ENCODE data around the gene H2AZ1. TPM values are rescaled to one million over a fixed set of nuclear protein-coding genes. Genes with fewer than 3 reads are reported as not detected.
A peak's percentile ranks its signal among the peaks of the same experiment; 100 is the strongest.

The H2AZ1 gene
- total RNA-seq, 2 experiments from 2014 or later = 426 to 554 TPM

DNA sequence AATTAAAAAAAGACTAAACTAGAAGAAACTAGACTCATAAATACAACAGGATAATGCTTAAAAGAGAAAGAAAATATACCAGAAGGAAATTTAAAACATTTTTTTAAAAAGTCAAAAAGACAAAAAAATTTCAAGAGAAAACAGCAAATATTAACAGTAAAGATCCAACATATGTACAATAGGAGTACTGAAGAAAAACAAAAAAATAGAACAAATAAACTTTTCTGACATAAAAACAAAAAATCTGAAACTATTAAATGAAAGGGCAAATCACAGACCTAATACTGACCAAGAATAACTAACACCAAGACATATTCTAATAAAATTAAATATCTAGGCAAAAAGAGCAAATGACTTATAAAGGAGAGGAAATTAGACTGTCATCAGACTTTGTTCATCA is 15.2 kb downstream of the H2AZ1 start:
- no peak overlapping the region for H3K27ac Mint-ChIP-seq
- POLR2A ChIA-PET = no interaction called here

DNA sequence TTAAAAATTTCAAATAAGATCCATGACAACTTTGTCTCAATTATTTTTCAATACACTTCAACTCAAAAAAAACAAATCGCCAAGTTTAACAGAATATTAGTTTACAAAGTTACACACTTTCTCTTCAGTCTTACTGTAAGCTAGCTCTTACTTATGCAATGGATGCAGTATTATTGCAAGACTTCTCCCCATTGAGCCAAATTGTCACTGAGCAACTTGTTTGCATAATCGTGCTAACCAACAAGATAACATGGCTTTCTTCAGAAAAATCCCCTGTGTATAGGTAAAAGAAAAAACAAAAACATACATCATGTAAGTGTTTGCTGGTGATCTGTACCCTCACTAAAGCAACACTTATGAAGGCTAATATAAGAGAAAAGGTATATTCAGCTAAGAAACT is 22.5 kb downstream of the H2AZ1 start:
- Mint-ChIP-seq H3K27ac (no peak overlapping the region), H3K27me3 (no peaks in the 10 kb centered on the region), H3K4me3 (no peak overlapping the region), H3K9me3 (no peaks in the 10 kb centered on the region), H3K36me3 (ENCODE audit: low read depth) (peaks cover 47% of the 10 kb centered on the region), H3K4me1 (peaks cover 26% of the 10 kb centered on the region)
- POLR2A ChIA-PET = no interaction called here
- DNase-seq = no peak
- CTCF ChIA-PET = interaction anchor here (1.4 to 2.3 kb wide), 2 partner anchors 21 to 24 kb away, joined by 4 to 7 read pairs; no protein-coding TSS in a partner anchor

More for the DNA sequence above, 15.2 kb downstream of the H2AZ1 start:
- DNase-seq = no peak
- Mint-ChIP-seq H3K4me3 (no peak overlapping the region), H3K36me3 (ENCODE audit: low read depth) (peaks cover 63% of the 10 kb centered on the region), H3K9me3 (peaks cover 21% of the 10 kb centered on the region), H3K4me1 (peaks cover 20% of the 10 kb centered on the region), H3K27me3 (no peaks in the 10 kb centered on the region)
- CTCF ChIA-PET = interaction anchor here (0.6 kb wide), 1 partner anchor 1126 kb away, joined by 5 read pairs; no protein-coding TSS in a partner anchor

DNA sequence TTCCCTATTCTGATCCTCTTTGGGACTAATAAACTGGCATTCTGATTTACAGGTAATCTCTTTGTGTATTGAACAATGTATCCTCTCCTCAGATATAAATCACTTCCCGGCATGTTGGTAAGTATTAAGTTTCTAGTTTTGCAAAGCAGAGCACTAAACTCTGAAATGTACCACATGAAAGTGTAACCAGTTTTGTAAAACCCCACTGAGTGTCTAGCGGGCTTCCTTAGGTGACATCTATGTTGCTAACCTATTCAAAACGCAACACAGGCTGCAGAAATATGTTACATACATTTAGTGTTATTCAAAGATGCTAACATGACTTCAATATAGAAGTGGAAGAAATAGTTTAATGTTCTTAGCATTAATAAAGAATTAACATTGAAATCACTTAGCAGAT is 28.9 kb downstream of the H2AZ1 start:
- POLR2A ChIA-PET = no interaction called here
- peak; percentile 49 for DNase-seq

DNA sequence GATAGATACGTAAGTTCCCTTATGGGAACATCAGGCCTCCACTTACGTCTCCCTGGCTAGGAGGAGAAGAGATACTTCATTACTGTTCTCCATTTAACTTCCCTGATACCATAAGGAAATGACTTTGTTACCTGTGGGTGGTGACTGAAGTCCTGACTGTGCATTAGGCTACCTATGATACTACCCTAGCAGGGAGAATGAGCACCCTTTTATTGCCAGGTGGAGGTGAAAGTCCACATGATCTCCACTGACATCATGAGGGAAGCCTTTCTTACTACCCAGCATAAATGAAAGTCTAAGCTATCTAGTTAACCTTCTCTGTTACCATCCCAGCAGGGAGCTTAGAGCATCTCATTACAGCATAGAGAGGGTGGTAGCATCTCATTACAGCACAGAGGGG is 31.4 kb downstream of the H2AZ1 start:
- H3K36me3 Mint-ChIP-seq (ENCODE audit: low read depth) = peaks cover 63% of the 10 kb centered on the region

More for the DNA sequence above, 28.9 kb downstream of the H2AZ1 start:
- H3K27ac Mint-ChIP-seq = peak overlapping the region; percentile 36
- CTCF ChIA-PET = interaction anchor here (2.4 kb wide), 1 partner anchor 28 kb away, joined by 5 read pairs; no protein-coding TSS in a partner anchor
- peaks cover 7% of the 10 kb centered on the region for H3K9me3 Mint-ChIP-seq
- peaks cover 17% of the 10 kb centered on the region for H3K4me1 Mint-ChIP-seq
- no peak overlapping the region for H3K4me3 Mint-ChIP-seq
- no peaks in the 10 kb centered on the region for H3K27me3 Mint-ChIP-seq
- H3K36me3 Mint-ChIP-seq (ENCODE audit: low read depth) = peaks cover 54% of the 10 kb centered on the region

DNA sequence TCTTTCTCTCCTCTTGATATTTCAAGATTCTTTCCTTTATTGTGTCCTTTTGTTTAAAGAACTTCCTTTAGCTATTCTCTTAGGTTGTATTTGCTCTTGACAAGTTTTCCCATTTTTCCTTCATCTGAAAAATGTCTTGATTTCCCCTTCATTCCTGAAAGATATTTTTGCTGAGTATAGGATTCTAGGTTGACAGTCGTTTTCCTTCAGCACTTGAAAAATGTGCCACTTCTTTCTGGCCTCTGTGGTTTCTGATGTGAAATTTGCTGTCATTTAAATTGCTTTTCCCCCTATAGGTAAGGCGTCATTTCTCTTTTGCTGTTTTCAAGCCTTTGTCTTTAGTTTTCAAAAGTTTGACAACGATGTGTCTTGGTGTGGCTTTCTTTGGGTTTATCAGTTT is 32.5 kb downstream of the H2AZ1 start:
- H3K36me3 Mint-ChIP-seq (ENCODE audit: low read depth) = peaks cover 65% of the 10 kb centered on the region
- CTCF ChIA-PET = no interaction called here

More for the DNA sequence above, 31.4 kb downstream of the H2AZ1 start:
- Mint-ChIP-seq H3K27ac (peak overlapping the region; percentile 50), H3K9me3 (peaks cover 7% of the 10 kb centered on the region), H3K4me3 (no peak overlapping the region), H3K27me3 (no peaks in the 10 kb centered on the region), H3K4me1 (peaks cover 17% of the 10 kb centered on the region)
- ChIA-PET CTCF (no interaction called here), POLR2A (no interaction called here)
- DNase-seq = no peak

DNA sequence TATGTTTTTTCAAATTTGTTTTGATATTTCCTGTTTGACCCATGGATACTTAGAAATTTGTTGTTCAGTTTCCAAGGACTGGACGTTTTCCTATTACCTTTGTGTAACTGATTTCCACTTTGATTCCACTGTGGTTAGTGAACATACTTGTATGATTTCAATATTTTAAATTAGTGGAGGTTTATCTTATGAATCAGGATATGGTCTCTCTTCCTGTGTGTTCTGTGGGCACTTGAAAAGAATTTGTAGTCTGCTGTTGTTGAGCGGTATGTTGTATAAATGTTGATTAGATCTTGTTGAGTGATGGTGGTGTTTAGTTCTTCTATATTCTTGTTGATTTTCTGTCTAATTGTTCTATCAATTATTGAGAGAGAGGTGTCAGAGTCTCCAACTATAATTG is 34.6 kb downstream of the H2AZ1 start:
- ChIA-PET POLR2A (no interaction called here), CTCF (no interaction called here)
- no peak overlapping the region for H3K27ac Mint-ChIP-seq
- H3K36me3 Mint-ChIP-seq (ENCODE audit: low read depth) = peaks cover 65% of the 10 kb centered on the region
- DNase-seq = no peak
- H3K4me1 Mint-ChIP-seq = peaks cover 9% of the 10 kb centered on the region
- H3K9me3 Mint-ChIP-seq = peaks cover 7% of the 10 kb centered on the region
- no peak overlapping the region for H3K4me3 Mint-ChIP-seq
- no peaks in the 10 kb centered on the region for H3K27me3 Mint-ChIP-seq

More for the DNA sequence above, 32.5 kb downstream of the H2AZ1 start:
- peaks cover 17% of the 10 kb centered on the region for H3K4me1 Mint-ChIP-seq
- H3K9me3 Mint-ChIP-seq = peaks cover 7% of the 10 kb centered on the region
- no peak for DNase-seq
- H3K27me3 Mint-ChIP-seq = no peaks in the 10 kb centered on the region
- H3K27ac Mint-ChIP-seq = no peak overlapping the region
- POLR2A ChIA-PET = no interaction called here
- no peak overlapping the region for H3K4me3 Mint-ChIP-seq

Other genes with a start within 250 kb of the H2AZ1 start
- gene DAPP1, start 133.4 kb downstream of the H2AZ1 start, total RNA-seq = 10 to 100 TPM; 39.5 TPM
- 10 to 100 TPM; 28.9 to 33.1 TPM for gene LAMTOR3, start 55.8 kb downstream of the H2AZ1 start, total RNA-seq
- 10 to 100 TPM; 47.1 to 53.1 TPM for gene DNAJB14, start 3.7 kb downstream of the H2AZ1 start, total RNA-seq
- gene DDIT4L, start 240.2 kb upstream of the H2AZ1 start, total RNA-seq = not detected

All from activated CD4-positive, alpha-beta T cell treated with anti-CD3 and anti-CD28 coated beads, Interleukin-2, amount 10 ng/mL, durations not matched to agents 7 days and 5 days (primary cell).